DND-41 (cell line): ENCODE measurements around the gene AHRR.

Experiments used
- ATAC-seq: fragments of 200-7000 bp; cut with Tn5 transposase; 3 replicates; pipeline ENCODE4 v1.9.1; 2021; ENCODE audit warnings: low read depth; ENCODE audit not compliant: insufficient read depth
- DNase-seq: peaks from one replicate; pipeline ENCODE4 v3.0.0-alpha.2; 2020
- H2AFZ ChIP-seq: 2 replicates; pipeline ENCODE4 v1.6.0; 2012; ENCODE audit warnings: low read depth, low read length
- H3K27ac ChIP-seq: 2 replicates; pipeline ENCODE4 v1.5.1; 2012; ENCODE audit warnings: low read length, inconsistent platforms
- H3K27me3 ChIP-seq: fragments of 200-600 bp; sonication (generic); 2 replicates; pipeline ENCODE4 v1.6.0; 2012; ENCODE audit warnings: low read length, mild to moderate bottlenecking, inconsistent platforms; ENCODE audit not compliant: insufficient read depth, poor library complexity
- H3K36me3 ChIP-seq: 2 replicates; pipeline ENCODE4 v1.5.1; 2012; ENCODE audit warnings: low read length, inconsistent platforms; ENCODE audit not compliant: insufficient read depth
- H3K4me1 ChIP-seq: 2 replicates; pipeline ENCODE4 v1.5.1; 2012; ENCODE audit warnings: mild to moderate bottlenecking, low read length; ENCODE audit not compliant: insufficient read depth
- H3K4me2 ChIP-seq: 2 replicates; pipeline ENCODE4 v1.6.0; 2012; ENCODE audit warnings: mild to moderate bottlenecking, moderate library complexity, low read length, inconsistent platforms; ENCODE audit not compliant: insufficient read depth
- H3K4me3 ChIP-seq, 2 experiments: fragments of 200-600 bp in 1 of 2; shearing (Covaris generic) in 1 of 2; 2 replicates each; pipeline ENCODE4 v1.5.1; 2012 to 2016; ENCODE audit warnings: inconsistent platforms in 2 of 2, low read length in 2 of 2, mild to moderate bottlenecking in 2 of 2, low read depth in 1 of 2, moderate library complexity in 1 of 2
- H3K79me2 ChIP-seq: 2 replicates; pipeline ENCODE4 v1.6.0; 2012; ENCODE audit warnings: low read length, inconsistent platforms; ENCODE audit not compliant: insufficient read depth
- H3K9ac ChIP-seq: 2 replicates; pipeline ENCODE4 v1.6.0; 2012; ENCODE audit warnings: low read depth, mild to moderate bottlenecking, inconsistent platforms, low read length, moderate library complexity
- H3K9me3 ChIP-seq: 2 replicates; pipeline ENCODE4 v1.5.1; 2012; ENCODE audit warnings: low read length, moderate library complexity, mild to moderate bottlenecking, inconsistent platforms; ENCODE audit not compliant: insufficient read depth, severe bottlenecking
- H4K20me1 ChIP-seq: 2 replicates; pipeline ENCODE4 v1.6.0; 2012; ENCODE audit warnings: low read length; ENCODE audit not compliant: insufficient read depth
- EZH2 ChIP-seq: IDR thresholded peaks from 3 replicates; pipeline ENCODE4 v1.6.1; 2012; ENCODE audit warnings: borderline replicate concordance, low read depth, mild to moderate bottlenecking, moderate library complexity, low read length, inconsistent platforms; ENCODE audit not compliant: severe bottlenecking
- TF ChIP-seq, protein P1 (sequence below): IDR thresholded peaks from 2 replicates; pipeline ENCODE4 v1.5.1; 2012; ENCODE audit warnings: borderline replicate concordance, low read length, moderate library complexity, mild to moderate bottlenecking; ENCODE audit not compliant: poor library complexity, severe bottlenecking; ENCODE audit errors: extremely low read depth

AHRR gene

GRCh38 chr5:366541-367357, 45.2 kb downstream of the AHRR start:
- Histone ChIP-seq H3K4me2 (no peak overlapping the region), H3K9ac (no peak overlapping the region), H2AFZ (no peak overlapping the region), H3K27ac (no peak overlapping the region), H3K36me3 (no peaks in the 10 kb centered on the region), H3K9me3 (peaks cover 3% of the 10 kb centered on the region), H3K79me2 (no peaks in the 10 kb centered on the region), H3K4me1 (peaks cover 6% of the 10 kb centered on the region), H3K4me3 (no peak overlapping the region), H4K20me1 (no peaks in the 10 kb centered on the region), H3K27me3 (no peaks in the 10 kb centered on the region)
- ATAC-seq: no peak
- no peak for DNase-seq
- TF ChIP-seq EZH2: no peak
- TF ChIP-seq, protein P1, sequence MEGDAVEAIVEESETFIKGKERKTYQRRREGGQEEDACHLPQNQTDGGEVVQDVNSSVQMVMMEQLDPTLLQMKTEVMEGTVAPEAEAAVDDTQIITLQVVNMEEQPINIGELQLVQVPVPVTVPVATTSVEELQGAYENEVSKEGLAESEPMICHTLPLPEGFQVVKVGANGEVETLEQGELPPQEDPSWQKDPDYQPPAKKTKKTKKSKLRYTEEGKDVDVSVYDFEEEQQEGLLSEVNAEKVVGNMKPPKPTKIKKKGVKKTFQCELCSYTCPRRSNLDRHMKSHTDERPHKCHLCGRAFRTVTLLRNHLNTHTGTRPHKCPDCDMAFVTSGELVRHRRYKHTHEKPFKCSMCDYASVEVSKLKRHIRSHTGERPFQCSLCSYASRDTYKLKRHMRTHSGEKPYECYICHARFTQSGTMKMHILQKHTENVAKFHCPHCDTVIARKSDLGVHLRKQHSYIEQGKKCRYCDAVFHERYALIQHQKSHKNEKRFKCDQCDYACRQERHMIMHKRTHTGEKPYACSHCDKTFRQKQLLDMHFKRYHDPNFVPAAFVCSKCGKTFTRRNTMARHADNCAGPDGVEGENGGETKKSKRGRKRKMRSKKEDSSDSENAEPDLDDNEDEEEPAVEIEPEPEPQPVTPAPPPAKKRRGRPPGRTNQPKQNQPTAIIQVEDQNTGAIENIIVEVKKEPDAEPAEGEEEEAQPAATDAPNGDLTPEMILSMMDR: no peak

- H3K4me3 ChIP-seq: no peak overlapping the region
- H3K9me3 ChIP-seq: peaks cover 3% of the 10 kb centered on the region
- no peaks in the 10 kb centered on the region for H4K20me1 ChIP-seq
- H3K27ac ChIP-seq: no peak overlapping the region
- H3K27me3 ChIP-seq: no peaks in the 10 kb centered on the region
- ATAC-seq: no peak
- no peak overlapping the region for H2AFZ ChIP-seq
- TF ChIP-seq, protein P1: no peak
- no peak for TF ChIP-seq EZH2
- no peaks in the 10 kb centered on the region for H3K36me3 ChIP-seq
- no peak overlapping the region for H3K4me2 ChIP-seq
- no peaks in the 10 kb centered on the region for H3K79me2 ChIP-seq
- no peak overlapping the region for H3K9ac ChIP-seq
- no peak for DNase-seq
- H3K4me1 ChIP-seq: peaks cover 14% of the 10 kb centered on the region
Measured at GRCh38 chr5:367358-368130, 46.0 kb downstream of the AHRR start.

- ATAC-seq (no peak), DNase-seq (no peak)
- TF ChIP-seq EZH2: no peak
- TF ChIP-seq, protein P1: no peak
- Histone ChIP-seq H3K27ac (no peak overlapping the region), H3K79me2 (no peaks in the 10 kb centered on the region), H3K4me1 (peaks cover 23% of the 10 kb centered on the region), H4K20me1 (no peaks in the 10 kb centered on the region), H3K27me3 (no peaks in the 10 kb centered on the region), H2AFZ (no peak overlapping the region), H3K36me3 (no peaks in the 10 kb centered on the region), H3K9ac (no peak overlapping the region), H3K4me2 (no peak overlapping the region), H3K4me3 (no peak overlapping the region), H3K9me3 (peaks cover 3% of the 10 kb centered on the region)
Measured at GRCh38 chr5:368183-369084, 46.9 kb downstream of the AHRR start.
